K562 (cell line): ENCODE data around the gene FRMPD2. TPM values are rescaled to one million over a fixed set of nuclear protein-coding genes. Genes with fewer than 3 reads are reported as not detected.

Experiments used
- ATAC-seq: fragments of 200-7000 bp; cut with Tn5 transposase; 3 replicates; pipeline ENCODE4 v1.9.1; 2020; ENCODE audit warnings: moderate library complexity
- BruUV-seq: library from RNA; stranded (reverse); fragments of 400-500 nt; replicated peaks from 2 replicates; lab custom pipeline; 2021; lab: Mats Ljungman, UMichigan
- CTCF ChIA-PET: fragments of 300-600 bp; formaldehyde crosslinking; extraction: SDS; loops from one replicate; lab custom pipeline; 2021; ENCODE audit warnings: low intra/inter-chr PET ratio; lab: Yijun Ruan, JAX
- POLR2A ChIA-PET: fragments of 300-600, 350-650 bp; sonication (Branson Sonifier 250); formaldehyde crosslinking; extraction: SDS; loops from one replicate; lab custom pipeline; 2021; ENCODE audit warnings: antibody characterized with exemption, inconsistent platforms; lab: Yijun Ruan, JAX
- DNase-seq, 4 experiments: peaks; one replicate each; pipeline versions ENCODE4 v3.0.0 to v3.0.0-alpha.2; 2011 to 2018; ENCODE audit warnings: low spot score in 3 of 4, mixed read lengths in 3 of 4; ENCODE audit errors: extremely low read depth in 1 of 4
- FAIRE-seq: peaks from 2 replicates; lab custom pipeline; 2011; peaks lifted over from hg19 to GRCh38; lab: Jason Lieb, UNC
- H2AFZ ChIP-seq: 2 replicates; pipeline ENCODE4 v1.6.0; 2011; ENCODE audit warnings: low read depth, low read length, control low read depth, inconsistent platforms
- H3K27ac ChIP-seq: fragments of 200-600 bp; 3 replicates; pipeline ENCODE4 v1.8.0; 2011; ENCODE audit warnings: low read depth, mild to moderate bottlenecking, control low read depth, inconsistent platforms, low read length, moderate library complexity, mixed read lengths; ENCODE audit errors: extremely low read depth
- H3K27me3 ChIP-seq, 2 experiments: fragments of 300-600 bp in 1 of 2; 2 replicates in 1 of 2; 3 replicates in 1 of 2; pipeline versions ENCODE4 v1.6.0 to v1.8.0; 2011; ENCODE audit warnings: inconsistent platforms in 2 of 2, low read length in 2 of 2, mild to moderate bottlenecking in 1 of 2, mixed read lengths in 1 of 2, moderate library complexity in 1 of 2; ENCODE audit not compliant: control insufficient read depth in 2 of 2, insufficient read depth in 2 of 2
- H3K36me3 ChIP-seq: fragments of 300-600 bp; 3 replicates; pipeline ENCODE4 v1.8.0; 2011; ENCODE audit warnings: mild to moderate bottlenecking, low read length, inconsistent platforms; ENCODE audit not compliant: control insufficient read depth, insufficient read depth
- H3K4me1 ChIP-seq, 2 experiments: fragments of 200-600 bp in 1 of 2; replicated peaks in 1 of 2; 2 replicates in 1 of 2; 3 replicates in 1 of 2; pipeline versions ENCODE4 v1.5.1 to v1.8.0; 2011; ENCODE audit warnings: inconsistent platforms in 2 of 2, low read length in 2 of 2, mild to moderate bottlenecking in 1 of 2, mixed read lengths in 1 of 2, moderate library complexity in 1 of 2; ENCODE audit not compliant: control insufficient read depth in 2 of 2, insufficient read depth in 2 of 2
- H3K4me2 ChIP-seq: 2 replicates; pipeline ENCODE4 v1.6.1; 2011; ENCODE audit warnings: low read length, control low read depth, inconsistent platforms, mixed read lengths; ENCODE audit not compliant: insufficient read depth
- H3K4me3 ChIP-seq: fragments of 200-600 bp; sonication (generic), shearing (Covaris generic); 2 replicates; pipeline ENCODE4 v1.5.1; 2016; ENCODE audit warnings: control low read depth, inconsistent platforms
- H3K79me2 ChIP-seq: fragments of 200-600 bp; 3 replicates; pipeline ENCODE4 v1.8.0; 2011; ENCODE audit warnings: low read length, inconsistent platforms; ENCODE audit not compliant: control insufficient read depth, insufficient read depth
- H3K9ac ChIP-seq, 2 experiments: 2 replicates each; pipeline versions ENCODE4 v1.6.0 to v1.6.1; 2011; ENCODE audit warnings: low read depth in 2 of 2, low read length in 2 of 2, control low read depth in 1 of 2, inconsistent platforms in 1 of 2, mild to moderate bottlenecking in 1 of 2, mixed read lengths in 1 of 2; ENCODE audit not compliant: insufficient read depth in 1 of 2
- H3K9me1 ChIP-seq: one replicate; pipeline ENCODE4 v1.6.0; 2011; ENCODE audit warnings: inconsistent platforms, mild to moderate bottlenecking, low read length, moderate library complexity; ENCODE audit not compliant: control insufficient read depth, insufficient read depth
- H3K9me3 ChIP-seq: replicated peaks from 2 replicates; pipeline ENCODE4 v1.5.1; 2011; ENCODE audit warnings: low read depth, low read length, inconsistent platforms; ENCODE audit not compliant: control insufficient read depth, insufficient read depth
- H4K20me1 ChIP-seq: replicated peaks from 2 replicates; pipeline ENCODE4 v1.6.1; 2011; ENCODE audit warnings: low read length, inconsistent platforms, mixed read lengths; ENCODE audit not compliant: control insufficient read depth, insufficient read depth
- CC2D1A ChIP-seq: fragments of 450-650 bp; IDR thresholded peaks from 2 replicates; pipeline ENCODE4 v1.6.1; 2017; ENCODE audit warnings: mild to moderate bottlenecking
- CREB5 ChIP-seq: fragments of 250-450 bp; sonication (Bioruptor Pico); IDR thresholded peaks from 2 replicates; pipeline ENCODE4 v1.5.0; 2020; ENCODE audit warnings: mild to moderate bottlenecking
- DEAF1 ChIP-seq: fragments of 450-650 bp; formaldehyde crosslinking; IDR thresholded peaks from 2 replicates; pipeline ENCODE4 v1.4.0; 2020; ENCODE audit warnings: mild to moderate bottlenecking, moderate library complexity
- ESRRB ChIP-seq: fragments of 250-450 bp; sonication (Bioruptor Pico); IDR thresholded peaks from 2 replicates; pipeline ENCODE4 v1.5.0; 2020; ENCODE audit warnings: mild to moderate bottlenecking, moderate library complexity, borderline replicate concordance
- LEF1 ChIP-seq: fragments of 450-650 bp; IDR thresholded peaks from 2 replicates; pipeline ENCODE4 v1.6.1; 2016; ENCODE audit warnings: mild to moderate bottlenecking
- RHOXF2B ChIP-seq: fragments of 250-450 bp; sonication (Bioruptor Pico); conservative IDR thresholded peaks from 2 replicates; pipeline ENCODE4 v1.5.1; 2021
- SMARCE1 ChIP-seq: fragments of 450-650 bp; IDR thresholded peaks from 2 replicates; pipeline ENCODE4 v1.7.1; 2016; ENCODE audit warnings: mild to moderate bottlenecking
- TCF7 ChIP-seq: sonication (generic); IDR thresholded peaks from 2 replicates; pipeline ENCODE4 v1.6.1; 2016; ENCODE audit warnings: antibody characterized with exemption, borderline replicate concordance
- ZBED1 ChIP-seq: IDR thresholded peaks from 2 replicates; pipeline ENCODE4 v1.6.1; 2014
- ZNF655 ChIP-seq: fragments of 250-450 bp; sonication (Bioruptor Pico); IDR thresholded peaks from 2 replicates; pipeline ENCODE4 v1.5.0; 2021
- WGBS: fragments of 100-300 bp; shearing (Covaris generic); methylation state at CpG from one replicate; pipeline ENCODE4 v1.1.6; 2016; ENCODE audit warnings: low coverage, mixed read lengths; ENCODE audit not compliant: insufficient coverage; ENCODE audit errors: missing lambda C conversion rate; 5-methylcytosine and 5-hydroxymethylcytosine counted together
- in situ Hi-C: fragments of 300-500 bp; cut with MboI; formaldehyde crosslinking; loops from 4 replicates; pipeline ENCODE4 v1.15.0; 2018; ENCODE audit warnings: inconsistent platforms, mixed read lengths
- intact Hi-C: fragments of 100-400 bp; cut with micrococcal nuclease; formaldehyde crosslinking; loops from 2 replicates; pipeline ENCODE4 v1.14.2; 2022
- polyA plus RNA-seq, 8 experiments: library from polyadenylated mRNA; depleted of rRNA in 4 of 8; stranded (reverse) in 5 of 8; unstranded in 3 of 8; fragments of >200 nt; fragmentation: Nextera tagmentation in 2 of 8; fragmentation: Illumina TruSeq in 1 of 8; extraction: Ambion mirVana in 2 of 8; extraction: Trizol in 1 of 8; gene quantifications; 2 replicates each; pipeline versions ENCODE4 v1.2.1 to v1.2.3, GENCODE V29; 2011 to 2014; ENCODE audit warnings: inconsistent platforms in 1 of 8, missing spikeins in 1 of 8
- total RNA-seq, 7 experiments: library from RNA; depleted of rRNA in 6 of 7; stranded (reverse); fragments of >200 nt in 6 of 7; fragmentation: Illumina TruSeq in 2 of 7; extraction: Trizol in 2 of 7; gene quantifications; 2 replicates each; pipeline versions ENCODE4 v1.2.1 to v1.2.3, GENCODE V29; 2011 to 2021; ENCODE audit warnings: low replicate concordance in 1 of 7

Gene FRMPD2
- total and polyA plus RNA-seq, 9 of the 15 experiments (the other 6 are each of a cell fraction or from before 2014, with no cell fraction given): 0.12 to 0.95 (median 0.33) TPM

DNA sequence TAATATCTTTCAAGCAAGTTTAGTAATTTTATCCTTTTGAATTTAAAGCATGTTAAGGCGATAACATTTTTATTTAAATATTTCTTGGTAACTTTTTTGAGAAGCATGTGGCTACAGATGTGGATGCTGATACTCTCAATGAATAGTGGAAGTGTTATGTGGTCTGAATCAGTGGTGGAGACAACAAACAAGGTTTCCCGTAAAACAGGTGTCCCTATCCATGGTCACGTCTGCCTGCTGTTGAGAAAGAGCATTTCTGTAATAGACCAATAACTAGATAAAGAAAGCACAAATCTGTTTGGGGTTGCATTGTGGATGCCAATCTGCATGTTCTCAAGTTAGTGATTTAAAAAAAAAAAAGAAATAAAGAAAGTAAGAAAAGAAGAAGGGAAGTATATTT is 18.1 kb upstream of the FRMPD2 start:
- Histone ChIP-seq H3K4me3 (no peak overlapping the region), H3K4me1 (peaks cover 3 to 18% of the 10 kb centered on the region in 2 experiments; a peak in 4 of 5 replicates), H3K27ac (no peak overlapping the region), H4K20me1 (no peaks in the 10 kb centered on the region), H2AFZ (no peak overlapping the region), H3K36me3 (no peaks in the 10 kb centered on the region), H3K4me2 (no peak overlapping the region), H3K9ac (no peak overlapping the region), H3K9me3 (no peaks in the 10 kb centered on the region), H3K79me2 (no peaks in the 10 kb centered on the region), H3K9me1 (no peaks in the 10 kb centered on the region), H3K27me3 (no peaks in the 10 kb centered on the region; a peak in 1 of 5 replicates)
- WGBS: 41% methylated on average over 3 of the region's 3 CpGs
- POLR2A ChIA-PET: no interaction called here
- no peak for FAIRE-seq
- no peak for ATAC-seq
- no TSS peak for BruUV-seq
- in situ Hi-C loops (no loop called here), intact Hi-C loops (no loop called here)
- TF ChIP-seq CREB5 (CRISPR knock-in tag) (no peak), ZNF655 (no peak), DEAF1 (no peak), ESRRB (CRISPR knock-in tag) (no peak), SMARCE1 (no peak), CC2D1A (no peak), ZBED1 (no peak), LEF1 (no peak), RHOXF2B (CRISPR knock-in tag) (no peak), TCF7 (no peak)
- DNase-seq: no peak
- CTCF ChIA-PET: no interaction called here
